Smooth muscle cell of the pulmonary artery (primary cell): ENCODE results near the gene MTF1. TPM values are rescaled to one million over a fixed set of nuclear protein-coding genes. Genes with fewer than 3 reads are reported as not detected.

Experiments
- total RNA-seq: library from RNA; depleted of rRNA; stranded (reverse); fragments of >200 nt; gene quantifications from 2 replicates; pipeline ENCODE4 v1.2.3, GENCODE V29; 2014

MTF1 gene
- 6.6 and 6.9 TPM in 2 replicates for total RNA-seq

GRCh38 chr1:37859507-37860345 is at the start of gene MTF1:
Gene MTF1 (minus strand): TSS chr1:37859592. CDS start chr1:37857658, 1,934 bp downstream.

GRCh38 chr1:37807555-37808368 is 51.6 kb downstream of the MTF1 start, which contains the start of the genes C1orf122 and YRDC:
Gene C1orf122 (plus strand): TSS chr1:37807790. CDS start chr1:37808405, 615 bp downstream.
Gene YRDC (minus strand): TSS chr1:37808208. CDS start chr1:37808180, 28 bp downstream.

GRCh38 chr1:37793773-37794371 is 65.5 kb downstream of the MTF1 start, which contains the start of gene MANEAL:
Gene MANEAL (plus strand): TSS chr1:37793847. CDS start chr1:37794183, 336 bp downstream.

DNA sequence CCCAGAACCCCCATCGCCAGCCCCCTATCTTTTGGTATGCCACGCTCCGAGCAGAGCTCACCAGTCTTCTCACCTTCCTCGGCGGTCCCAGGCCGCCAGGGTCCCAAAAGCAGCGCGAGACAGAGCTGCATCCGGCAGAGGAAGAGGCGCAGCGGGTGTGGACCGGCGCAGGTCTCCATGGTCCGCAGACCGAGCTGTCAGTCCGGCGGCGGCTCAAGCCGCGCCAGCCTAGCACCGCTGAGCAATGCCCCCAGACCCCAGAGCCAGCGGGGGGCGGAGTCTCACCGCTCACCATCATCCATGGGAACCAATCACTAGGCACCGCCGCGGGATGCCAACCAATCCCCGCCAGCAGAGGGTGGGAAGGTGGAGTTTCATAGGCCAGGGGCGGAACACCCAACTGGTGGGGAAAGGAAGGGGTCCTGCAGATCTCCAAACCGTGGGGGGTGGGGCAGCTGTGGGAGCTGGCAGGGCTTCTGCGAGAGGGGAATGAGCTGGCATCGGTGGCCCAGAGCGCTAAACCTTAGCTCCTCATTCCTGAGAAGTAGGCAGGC is 94.4 kb downstream of the MTF1 start, which contains the start of gene EPHA10:
EPHA10 (minus strand) TSS at position 233 of the 554 bp plus-strand sequence; CDS start at position 179, 54 bp downstream.

Other genes starting within 250 kb of the MTF1 start
- 0.07 TPM in 1 of 2 replicates, not detected in the other for gene RSPO1, start 224.7 kb downstream of the MTF1 start, total RNA-seq
- 1.7 and 3.7 TPM in 2 replicates for gene CDCA8, start 167.1 kb downstream of the MTF1 start, total RNA-seq
- gene EPHA10, start 94.5 kb downstream of the MTF1 start, total RNA-seq, result not detected in 2 replicates
- 1.1 and 1.3 TPM in 2 replicates for gene MANEAL, start 65.7 kb downstream of the MTF1 start, total RNA-seq
- gene C1orf122, start 51.8 kb downstream of the MTF1 start, total RNA-seq, result 29.4 and 30.4 TPM in 2 replicates
- 13.3 and 25.0 TPM in 2 replicates for gene YRDC, start 51.4 kb downstream of the MTF1 start, total RNA-seq
- gene INPP5B, start 87.5 kb upstream of the MTF1 start, total RNA-seq, result 23.3 and 30.0 TPM in 2 replicates
- gene SF3A3, start 130.4 kb upstream of the MTF1 start, total RNA-seq, result 51.4 and 54.9 TPM in 2 replicates
- 24.6 and 26.9 TPM in 2 replicates for gene FHL3, start 145.9 kb upstream of the MTF1 start, total RNA-seq
- gene UTP11, start 153.1 kb upstream of the MTF1 start, total RNA-seq, result 24.9 and 25.6 TPM in 2 replicates
- 0.03 TPM in 1 of 2 replicates, not detected in the other for gene POU3F1, start 187.2 kb upstream of the MTF1 start, total RNA-seq